Inflammatory macrophage treated with lipopolysaccharide for 4 hours (primary cell): Measurements from ENCODE around the gene FRAS1.
"Not testable (repeated sequence)": the region's sequence is repeated elsewhere in the genome, so short reads cannot be mapped to it uniquely, and the experiment has no call there.

Source experiments
- DNase-seq: peaks from one replicate; pipeline ENCODE4 v3.0.0-alpha.2; 2020

The FRAS1 gene

GRCh38 chr4:78467223-78467622, 410.1 kb downstream of the FRAS1 start:
- DNase-seq = not testable (repeated sequence)

GRCh38 chr4:78468272-78468671, 411.1 kb downstream of the FRAS1 start:
- no peak for DNase-seq

- DNase-seq = no peak
Measured at GRCh38 chr4:78476108-78476704, 419.1 kb downstream of the FRAS1 start.

DNA sequence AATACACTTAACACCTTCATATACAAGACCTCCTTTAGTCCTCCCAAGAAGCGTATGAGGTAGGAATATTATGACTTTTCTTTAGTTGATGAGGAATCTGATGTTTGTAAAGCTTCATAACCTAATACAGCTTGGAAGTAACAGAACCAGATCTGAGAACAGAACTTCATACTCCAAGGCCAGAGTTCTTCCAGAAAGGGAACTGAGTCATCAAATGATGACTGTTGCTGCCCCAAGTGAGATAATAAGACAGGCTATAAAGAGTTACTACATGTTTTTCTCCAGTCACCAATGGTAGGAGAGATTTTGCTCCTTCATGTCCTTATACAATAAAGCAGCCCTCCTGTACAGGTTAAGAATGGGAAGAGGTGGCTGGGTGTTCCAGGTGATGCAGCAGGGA, 420.2 kb downstream of the FRAS1 start:
- DNase-seq = peak; percentile 38

DNA sequence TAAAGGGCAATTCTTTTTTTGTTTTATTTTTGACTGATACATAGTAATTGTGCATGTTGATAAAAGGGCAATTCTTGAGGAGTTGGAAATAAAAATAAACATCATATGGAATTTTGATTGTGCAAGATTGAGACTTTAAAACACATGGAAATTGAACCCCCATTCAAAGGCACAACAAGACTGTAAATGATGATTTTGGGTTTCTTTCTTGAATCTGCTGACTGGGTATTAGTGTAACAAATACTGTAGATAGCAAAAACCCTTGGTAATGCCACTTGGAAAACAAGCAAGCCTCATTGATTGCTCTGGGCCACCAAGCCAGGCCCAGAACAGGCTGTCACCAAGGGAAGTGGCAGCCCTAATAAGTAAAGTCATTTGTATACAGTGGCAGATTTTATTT, 421.4 kb downstream of the FRAS1 start:
- DNase-seq = no peak

- no peak for DNase-seq
Measured at GRCh38 chr4:78480286-78480685, 423.2 kb downstream of the FRAS1 start.

- peak; percentile 69 for DNase-seq
Measured at GRCh38 chr4:78481180-78481579, 424.1 kb downstream of the FRAS1 start.

GRCh38 chr4:78482281-78482680, 425.2 kb downstream of the FRAS1 start:
- DNase-seq = no peak

DNA sequence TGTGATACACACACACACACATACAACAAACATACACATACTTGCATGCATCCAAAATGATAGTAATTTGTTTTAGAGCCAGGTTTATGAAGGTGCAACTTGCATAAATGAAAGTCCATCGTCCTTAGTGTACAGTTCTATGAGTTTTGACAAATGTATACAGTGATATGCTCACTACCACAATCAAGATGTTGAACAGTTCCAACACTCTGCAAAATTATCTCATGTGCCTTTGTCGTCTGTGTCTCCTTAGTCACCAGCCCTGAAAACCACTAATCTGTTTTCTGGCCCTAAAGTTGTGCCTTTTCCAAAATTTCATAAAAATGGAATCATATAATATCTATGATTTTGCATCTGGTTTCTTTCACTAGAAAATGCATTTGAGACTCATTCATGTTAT, 426.7 kb downstream of the FRAS1 start:
- no peak for DNase-seq

DNA sequence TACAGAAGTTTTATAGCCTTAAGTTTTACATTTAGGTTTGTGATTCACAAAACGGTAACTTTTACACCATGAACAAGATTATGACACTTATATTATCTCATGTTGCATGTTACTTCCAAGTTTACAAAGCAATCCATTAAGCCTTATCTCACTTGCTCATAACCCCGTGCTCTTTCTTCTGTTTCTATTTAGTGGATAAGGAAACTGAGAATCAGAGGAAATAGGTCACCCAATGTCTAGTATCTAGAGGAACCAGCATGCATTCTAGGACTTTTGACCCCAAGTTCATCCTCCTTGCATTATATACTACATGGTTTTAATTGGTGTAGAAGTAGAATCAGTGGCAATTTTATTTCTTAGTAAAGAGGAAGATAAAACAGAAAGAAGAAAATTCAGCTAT, 427.5 kb downstream of the FRAS1 start:
- peak; percentile 71 for DNase-seq

GRCh38 chr4:78493731-78494130, 436.6 kb downstream of the FRAS1 start:
- DNase-seq = no peak

DNA sequence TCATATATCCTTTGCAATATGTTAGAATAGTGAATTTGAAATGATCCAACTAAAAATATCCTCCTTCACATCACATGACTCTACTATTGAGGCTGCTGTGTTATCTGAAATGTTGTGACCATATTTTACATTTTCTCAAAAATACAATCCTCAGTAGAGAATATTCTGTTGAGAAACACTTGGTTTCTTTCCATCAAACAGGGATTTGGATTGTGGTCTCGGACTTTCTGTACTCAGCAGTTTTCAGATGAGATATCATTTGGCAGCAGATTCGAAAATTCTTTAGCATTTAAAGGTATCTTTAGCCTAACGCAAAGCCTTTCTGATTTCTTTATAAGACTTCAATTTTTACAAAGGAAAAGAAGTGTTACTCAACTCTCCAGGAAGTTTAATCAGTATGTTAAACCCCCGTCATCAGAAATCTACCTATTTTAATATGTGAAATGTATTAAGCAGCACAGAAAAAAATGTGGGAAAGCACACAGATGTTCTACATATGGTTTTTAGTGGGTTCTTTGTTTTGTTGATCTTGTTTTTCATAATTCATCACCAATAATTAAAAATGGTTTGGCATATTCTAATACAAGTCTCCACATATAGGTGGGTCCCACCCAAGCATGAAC, 439.0 kb downstream of the FRAS1 start:
- DNase-seq = no peak

GRCh38 chr4:78506260-78506659, 449.1 kb downstream of the FRAS1 start:
- not testable (repeated sequence) for DNase-seq

GRCh38 chr4:78509043-78509442, 451.9 kb downstream of the FRAS1 start:
- no peak for DNase-seq

DNA sequence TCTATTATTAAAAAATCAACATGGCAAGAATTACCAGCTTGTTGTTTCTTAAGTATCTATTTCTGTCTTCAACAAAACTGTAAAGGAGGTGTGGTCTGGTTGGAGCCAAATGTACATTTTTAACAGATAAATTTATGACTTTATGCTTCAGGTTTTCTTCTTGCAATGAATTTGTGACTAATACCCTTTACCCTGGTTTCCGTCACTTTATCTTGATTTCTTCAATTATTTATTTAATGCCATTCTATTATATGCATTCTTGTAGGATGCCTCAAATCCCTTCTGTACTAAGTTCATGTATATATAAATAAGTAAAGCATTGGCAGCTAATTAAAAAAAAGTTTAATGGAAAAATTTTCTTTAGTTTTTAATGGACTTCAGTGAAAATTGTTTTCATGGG, 453.0 kb downstream of the FRAS1 start:
- DNase-seq = no peak

- DNase-seq = no peak
Measured at GRCh38 chr4:78510681-78511080, 453.6 kb downstream of the FRAS1 start.

DNA sequence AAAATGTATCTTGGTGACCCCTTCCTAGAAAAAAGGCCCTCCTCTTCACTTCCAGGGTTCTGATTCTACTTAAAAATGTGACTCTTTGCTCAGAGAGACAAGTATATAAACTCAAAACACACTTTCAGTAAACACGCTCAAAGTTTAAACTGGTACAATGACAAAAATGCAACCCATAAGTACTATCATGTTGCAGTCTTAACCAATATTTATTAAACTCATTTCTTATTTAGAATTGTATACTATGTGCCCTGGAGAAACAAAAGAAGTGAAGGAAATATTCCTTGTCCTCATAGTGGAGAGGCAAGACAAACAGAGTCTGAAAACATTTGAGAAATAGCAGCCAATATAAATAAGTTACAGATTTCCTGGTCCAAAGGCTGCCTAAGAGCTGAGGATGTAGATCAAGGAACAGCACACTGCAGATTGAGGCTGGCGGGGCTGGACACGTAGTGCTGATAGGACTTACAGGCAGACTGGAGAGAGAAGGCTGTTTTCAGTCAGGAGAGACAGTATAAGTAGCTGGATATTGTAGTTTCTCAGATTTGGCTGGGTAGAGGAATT, 455.3 kb downstream of the FRAS1 start:
- no peak for DNase-seq

- no peak for DNase-seq
Measured at GRCh38 chr4:78513411-78513975, 456.4 kb downstream of the FRAS1 start.

DNA sequence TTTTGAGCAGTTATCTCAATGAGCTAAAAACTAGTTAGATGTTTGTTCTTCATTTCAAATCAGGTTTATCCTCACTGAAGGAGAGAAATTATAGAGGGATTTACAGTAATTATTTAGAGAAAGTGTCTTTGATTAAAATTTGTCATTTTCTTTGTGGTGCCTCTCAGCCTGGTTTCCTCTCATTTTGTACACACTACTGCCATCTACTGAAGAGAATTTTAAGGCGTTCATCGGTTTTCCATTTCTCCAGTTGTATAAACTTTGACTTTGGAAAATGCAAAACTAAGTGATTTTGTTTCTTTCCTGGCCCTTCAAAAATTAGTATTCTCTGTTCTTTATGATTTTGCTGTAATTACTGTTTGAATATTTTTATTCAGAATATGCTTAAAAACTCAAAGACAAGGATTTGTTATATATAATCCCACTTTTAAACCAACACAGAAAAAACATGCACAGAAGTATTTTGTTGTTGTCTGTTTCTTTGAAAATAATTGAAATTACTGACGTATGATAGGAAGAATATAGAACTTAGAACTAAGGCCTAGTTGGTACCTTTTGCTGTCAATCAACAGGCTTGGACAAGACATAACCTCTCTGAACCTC, 460.0 kb downstream of the FRAS1 start:
- DNase-seq = peak; percentile 19

DNA sequence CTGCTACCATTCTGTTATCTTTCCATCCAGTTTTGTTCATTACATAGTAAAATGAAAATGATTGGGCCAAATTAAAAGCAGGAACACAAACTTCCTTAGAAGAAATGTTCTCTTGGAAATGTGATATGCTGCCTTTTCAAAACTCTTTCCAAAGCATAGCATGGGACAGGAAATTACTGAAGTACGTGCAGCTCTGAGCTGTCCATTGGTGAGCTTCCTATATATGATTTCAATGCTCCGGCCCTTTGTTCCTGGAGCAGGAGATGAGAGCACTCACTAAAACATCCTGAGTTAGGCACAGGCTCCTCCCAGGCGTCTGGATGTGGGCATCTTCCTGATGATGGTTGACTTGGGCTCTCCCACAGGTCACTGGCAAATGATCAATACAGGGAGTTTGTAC, 461.4 kb downstream of the FRAS1 start:
- no peak for DNase-seq

DNA sequence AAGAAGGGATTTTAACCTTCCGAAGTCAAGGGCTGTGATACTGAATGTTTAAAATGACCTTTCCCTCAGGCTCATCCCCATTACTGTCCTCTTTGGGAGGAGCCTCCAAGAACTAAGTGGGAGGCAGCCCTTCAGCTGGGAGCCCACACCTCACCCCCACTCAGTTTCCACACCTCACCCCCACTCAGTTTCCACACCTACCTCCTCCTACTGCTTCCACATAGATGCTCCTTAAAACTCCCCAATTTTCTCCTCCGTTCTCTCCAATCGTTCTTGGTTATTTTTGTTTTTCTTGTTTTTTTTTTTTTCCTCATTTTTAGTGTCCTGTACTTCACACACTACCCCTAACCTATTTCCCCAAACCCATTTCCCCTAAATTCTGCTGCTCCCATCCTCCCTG, 462.8 kb downstream of the FRAS1 start:
- no peak for DNase-seq

GRCh38 chr4:78520808-78521226, 463.7 kb downstream of the FRAS1 start:
- no peak for DNase-seq

DNA sequence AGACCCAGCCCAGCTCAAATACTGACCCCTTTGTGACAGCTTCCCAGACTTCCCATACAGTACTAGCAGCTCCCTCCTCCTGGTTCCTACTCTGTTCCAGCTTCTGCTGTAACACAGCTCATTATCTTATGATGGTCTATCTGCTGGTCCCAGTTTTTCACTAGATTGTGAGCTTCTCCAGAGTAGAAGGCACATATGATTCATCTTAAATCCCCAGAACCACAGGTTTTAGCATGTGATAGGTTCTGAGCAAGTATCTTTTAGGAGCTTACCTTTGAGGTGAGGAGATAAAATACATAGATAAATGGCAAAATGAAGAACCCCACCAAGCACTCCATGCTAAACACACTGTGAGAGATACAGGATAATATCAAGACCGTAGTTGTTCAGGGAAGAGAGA, 466.9 kb downstream of the FRAS1 start:
- DNase-seq = no peak

DNA sequence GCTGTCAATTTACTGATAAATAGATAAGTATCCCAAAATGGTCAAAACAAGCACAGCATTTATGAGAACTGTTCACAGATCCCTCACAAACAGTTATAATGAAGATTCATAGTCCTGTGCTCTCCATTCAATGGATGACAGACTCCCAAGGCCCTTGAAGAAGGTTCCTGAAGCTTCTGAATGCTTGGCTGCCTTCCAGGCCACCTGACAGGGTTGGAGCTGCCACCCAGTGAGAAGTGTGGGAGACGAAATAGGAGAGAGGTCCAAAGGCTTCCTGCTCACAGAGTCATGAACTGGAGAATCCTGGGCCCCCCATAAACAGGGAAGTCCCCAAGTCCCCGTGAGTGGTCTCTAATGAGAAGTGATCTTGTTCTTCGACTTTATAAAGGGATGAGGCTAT, 468.4 kb downstream of the FRAS1 start:
- no peak for DNase-seq
